SH-SY5Y (cell line): ENCODE measurements around the gene FEV.

ENCODE experiments used
- GATA2 ChIP-seq: IDR thresholded peaks from 2 replicates; pipeline ENCODE4 v1.6.1; 2011; ENCODE audit warnings: mild to moderate bottlenecking, low read depth, low read length
- GATA3 ChIP-seq: IDR thresholded peaks from 2 replicates; pipeline ENCODE4 v1.6.1; 2011; ENCODE audit warnings: low read depth, mild to moderate bottlenecking, low read length, moderate library complexity

- TF ChIP-seq GATA2 (no peak), GATA3 (no peak)
Observed at GRCh38 chr2:219029829-219030165, 44.8 kb upstream of the FEV start.
